ENCODE measurements around the gene HOXD13.

Gene HOXD13

DNA sequence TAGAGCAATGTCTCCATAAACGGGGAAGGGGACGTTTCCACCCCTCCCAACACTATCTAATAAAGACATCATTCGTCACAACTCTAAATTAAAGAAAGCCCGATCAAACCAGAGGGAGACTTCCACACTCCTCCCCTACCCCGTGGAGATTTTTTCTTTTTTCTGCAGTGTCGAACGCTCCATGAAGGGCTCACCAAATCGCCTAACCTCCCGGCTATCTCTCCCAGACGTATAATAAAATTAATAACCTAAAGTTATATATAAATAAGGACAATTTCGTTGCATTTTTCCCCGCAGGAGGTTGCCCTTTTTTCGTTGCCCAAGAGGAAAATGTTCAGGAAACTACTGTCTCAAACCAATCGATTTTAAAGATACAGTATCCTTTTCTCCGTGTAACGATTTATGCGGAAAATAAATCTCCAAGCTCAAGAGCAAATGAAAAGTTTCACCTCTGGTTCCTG is 11.1 kb upstream of the HOXD13 start:
- DNase-seq = no peak

DNA sequence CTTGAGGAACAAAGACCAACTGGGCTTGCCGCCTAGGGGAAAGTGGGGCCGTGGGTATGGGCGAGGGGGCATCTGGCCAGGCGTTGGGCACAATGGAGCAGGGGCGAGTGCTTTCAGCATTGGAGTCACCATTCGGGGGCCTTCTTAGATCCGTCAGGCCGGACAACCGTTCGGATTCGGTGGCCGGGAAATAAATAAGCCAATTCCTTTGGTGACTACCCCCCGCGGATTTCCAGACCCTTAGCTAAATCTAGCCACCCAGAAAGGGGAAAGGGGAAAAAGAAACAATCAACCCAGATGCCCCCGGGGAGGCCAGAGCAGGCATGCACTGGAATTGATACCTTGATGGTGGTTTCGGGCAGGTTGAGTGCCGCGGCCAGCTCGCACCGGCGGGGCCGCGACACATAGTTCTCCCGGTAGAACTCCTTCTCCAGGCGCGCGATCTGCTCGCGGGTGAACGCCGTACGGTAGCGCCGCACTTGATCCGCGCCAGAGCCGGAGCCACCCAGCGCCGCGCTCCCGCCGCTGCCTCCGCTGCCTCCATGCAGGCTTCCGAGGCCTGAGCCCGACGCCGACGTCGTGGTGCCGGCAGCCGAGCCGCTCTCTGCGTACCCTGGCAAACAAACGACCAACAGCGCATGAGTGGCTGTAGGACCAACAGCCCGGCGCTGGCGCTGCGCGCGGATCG is 10.5 kb upstream of the HOXD13 start:
- DNase-seq = no peak

DNA sequence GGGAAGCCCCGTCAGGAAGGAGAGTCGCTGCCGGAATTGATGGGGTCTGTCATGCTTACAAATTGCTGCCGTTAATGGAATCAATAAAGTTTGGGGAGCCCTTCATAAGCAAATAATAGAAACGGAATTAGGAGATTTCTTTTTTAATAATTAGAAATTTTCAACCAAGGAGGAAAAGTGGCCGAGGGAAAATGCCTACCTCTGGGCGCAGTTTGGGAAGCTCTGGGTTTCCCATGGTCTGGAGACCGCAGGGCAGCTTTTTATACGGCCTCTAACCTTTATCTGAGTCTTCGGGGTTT is 10.0 kb upstream of the HOXD13 start:
- no peak for DNase-seq

DNA sequence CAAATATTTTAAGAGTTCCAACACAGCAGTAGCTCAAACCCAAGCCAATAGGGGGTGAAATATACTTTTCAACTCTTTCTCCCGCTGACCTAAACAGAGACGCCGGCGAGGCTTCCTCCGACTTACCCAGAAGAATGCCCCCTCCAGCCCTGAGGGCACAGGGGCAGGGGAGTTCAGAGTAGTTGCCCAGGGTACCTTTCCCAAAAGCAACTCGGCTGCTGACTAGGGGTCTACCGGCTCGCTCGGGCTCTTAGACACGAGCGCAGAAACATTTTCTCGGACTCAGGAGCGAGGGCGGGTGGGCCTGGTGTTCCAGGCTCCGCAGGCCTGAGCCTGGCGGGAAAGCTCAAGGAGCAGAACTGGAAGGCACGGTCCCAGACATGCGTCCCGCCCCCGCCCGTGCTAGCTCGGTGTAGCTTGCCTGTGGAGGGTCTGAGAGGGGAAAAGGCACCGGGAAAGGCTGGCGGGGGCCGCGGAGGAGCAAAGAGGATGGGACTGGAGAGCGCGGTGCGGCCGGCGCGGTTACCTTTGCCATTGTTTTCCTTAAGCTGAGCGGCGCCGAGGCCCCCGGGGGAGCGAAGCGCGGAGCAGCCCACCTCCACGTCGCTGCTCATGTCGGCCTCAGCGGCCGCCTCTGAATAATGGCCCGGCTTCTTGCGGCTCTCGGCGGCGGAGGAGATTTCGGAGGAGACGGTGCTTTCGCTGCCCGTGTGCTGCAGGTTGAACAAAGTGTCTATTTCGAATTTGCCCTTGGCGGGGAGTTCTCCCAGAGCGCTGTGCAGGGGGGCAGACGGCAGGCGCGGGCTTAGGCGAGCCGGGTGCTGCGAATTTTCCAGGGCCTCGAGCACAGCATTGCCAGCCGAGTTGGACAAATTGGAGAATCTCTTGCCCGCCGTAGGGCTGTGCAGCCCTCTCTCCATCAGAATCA is 9.4 kb upstream of the HOXD13 start:
- DNase-seq = no peak

DNA sequence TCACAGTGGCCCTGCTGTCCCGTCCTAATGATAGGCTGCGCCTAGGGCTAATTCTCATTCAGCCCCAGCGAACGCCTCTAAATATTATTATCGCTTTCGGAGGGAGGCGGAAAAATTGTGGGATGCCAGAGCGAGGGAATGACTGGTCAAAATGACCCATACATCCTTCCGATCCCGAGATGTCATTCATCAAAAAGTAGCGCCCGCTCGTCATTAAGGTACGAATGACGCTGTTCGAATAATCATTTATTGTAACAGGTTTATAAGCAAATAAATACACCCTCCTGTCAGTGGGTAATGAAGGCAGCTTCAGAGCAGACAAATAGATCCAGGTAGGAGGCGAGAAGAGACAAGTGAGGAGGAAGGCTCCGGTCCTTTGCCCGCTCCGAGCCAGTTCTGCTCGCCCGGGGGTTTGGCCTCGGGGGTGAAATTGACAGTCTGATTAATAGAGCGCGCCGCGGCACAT is 8.7 kb upstream of the HOXD13 start, which contains the start of gene EVX2:
Gene EVX2 (minus strand): TSS at position 167 of the 466 bp plus-strand sequence. CDS start 186 bp downstream, outside the sequence.
- no peak for DNase-seq

DNA sequence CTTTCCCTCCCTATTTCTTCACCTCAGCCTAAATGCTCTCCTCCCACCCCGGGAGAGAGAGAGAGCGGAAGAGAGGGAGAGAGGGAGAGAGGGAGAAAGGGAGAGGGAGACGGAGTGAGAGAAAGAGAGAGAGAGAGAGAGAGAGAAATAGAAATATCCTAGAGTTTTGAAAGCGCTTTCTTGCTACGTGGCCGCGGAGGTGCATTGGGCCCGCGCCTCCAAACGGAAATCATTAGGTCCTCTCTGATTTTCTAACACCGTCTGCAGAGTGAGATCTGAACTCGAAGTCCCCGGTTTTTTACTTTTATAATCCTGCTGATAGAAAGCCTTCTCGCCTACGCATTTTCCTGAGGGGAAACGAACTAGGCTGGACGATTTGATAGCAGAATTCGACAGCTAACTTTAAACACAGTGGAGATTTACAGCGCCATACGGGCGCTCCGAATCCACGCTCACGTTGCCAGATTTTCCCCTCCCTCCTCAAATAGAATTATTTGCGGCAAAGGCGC is 7.9 kb upstream of the HOXD13 start:
- no peak for DNase-seq

DNA sequence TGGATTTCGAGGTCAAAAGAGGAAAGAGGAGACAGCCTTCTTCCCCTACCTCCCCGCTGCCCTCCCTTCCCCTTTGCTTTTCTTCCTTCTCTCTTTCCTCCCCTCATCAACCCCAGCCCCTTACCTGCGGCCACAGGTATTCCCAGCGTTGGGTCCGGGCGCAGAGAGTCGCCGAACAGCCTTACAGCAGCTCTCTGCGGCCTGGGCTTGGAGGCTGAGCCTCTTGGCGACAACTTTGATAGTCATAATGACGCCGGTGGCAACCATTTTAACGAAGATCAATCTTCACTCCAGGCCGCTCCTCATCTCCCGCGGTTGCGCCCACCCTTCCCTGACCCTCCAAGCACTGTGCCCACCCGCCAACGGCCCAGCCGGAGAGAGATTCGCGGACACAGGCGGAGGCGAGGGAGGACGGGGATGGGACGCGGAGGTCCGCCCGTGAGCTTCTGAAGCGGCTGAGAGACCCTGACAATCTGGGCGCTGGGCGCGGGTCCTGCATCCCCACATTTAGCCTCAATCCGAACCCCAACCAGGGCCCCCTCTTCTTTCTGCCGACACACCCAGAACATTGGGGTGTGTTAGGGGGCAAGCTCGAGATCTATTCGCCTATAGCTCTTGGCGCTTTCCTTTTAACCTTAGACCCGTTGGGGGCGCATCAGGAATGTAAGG is 7.3 kb upstream of the HOXD13 start:
- no peak for DNase-seq

DNA sequence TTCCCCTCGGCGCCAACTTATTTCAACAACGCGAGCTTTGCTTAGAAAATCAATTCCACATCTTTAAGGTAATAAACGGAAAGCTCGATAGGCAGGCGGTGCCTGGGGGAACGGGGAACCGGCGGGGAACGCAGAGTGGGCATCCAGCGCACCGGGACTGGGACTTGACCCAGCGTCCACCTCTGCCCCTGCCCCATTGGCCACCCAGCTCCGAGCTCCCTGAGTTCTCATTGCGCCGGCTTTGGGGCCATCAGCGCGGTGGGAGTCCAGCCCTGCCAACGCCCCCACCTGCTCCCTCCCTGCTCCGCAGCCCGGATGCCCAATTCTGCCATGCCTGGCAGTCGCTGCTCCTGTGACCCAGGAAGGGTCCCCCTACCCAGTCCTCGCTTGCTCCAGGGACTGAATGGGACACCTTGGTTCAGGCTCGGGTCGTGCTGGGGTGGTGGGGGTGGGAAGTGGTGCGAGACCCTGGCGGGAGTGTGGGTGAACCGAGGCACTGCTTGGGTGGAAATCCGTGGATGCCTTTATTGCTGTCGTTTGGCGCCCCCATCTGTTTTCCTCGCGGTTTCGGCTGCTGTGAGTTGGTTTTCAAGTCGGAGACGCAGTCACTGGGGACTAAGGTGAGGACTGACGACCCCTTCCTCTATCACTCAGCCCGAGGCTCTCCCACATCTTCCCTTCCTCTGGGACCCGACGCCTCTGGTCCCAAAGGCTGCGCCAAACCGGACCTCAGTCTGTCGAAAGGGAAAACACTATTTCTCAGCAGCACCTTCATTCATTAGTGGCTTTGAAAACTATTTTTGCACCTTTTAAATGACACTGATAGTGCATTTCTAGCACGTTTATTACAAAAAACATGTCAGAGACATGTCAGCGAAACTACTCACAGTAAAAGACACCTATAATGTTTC is 6.4 kb upstream of the HOXD13 start:
- no peak for DNase-seq

DNA sequence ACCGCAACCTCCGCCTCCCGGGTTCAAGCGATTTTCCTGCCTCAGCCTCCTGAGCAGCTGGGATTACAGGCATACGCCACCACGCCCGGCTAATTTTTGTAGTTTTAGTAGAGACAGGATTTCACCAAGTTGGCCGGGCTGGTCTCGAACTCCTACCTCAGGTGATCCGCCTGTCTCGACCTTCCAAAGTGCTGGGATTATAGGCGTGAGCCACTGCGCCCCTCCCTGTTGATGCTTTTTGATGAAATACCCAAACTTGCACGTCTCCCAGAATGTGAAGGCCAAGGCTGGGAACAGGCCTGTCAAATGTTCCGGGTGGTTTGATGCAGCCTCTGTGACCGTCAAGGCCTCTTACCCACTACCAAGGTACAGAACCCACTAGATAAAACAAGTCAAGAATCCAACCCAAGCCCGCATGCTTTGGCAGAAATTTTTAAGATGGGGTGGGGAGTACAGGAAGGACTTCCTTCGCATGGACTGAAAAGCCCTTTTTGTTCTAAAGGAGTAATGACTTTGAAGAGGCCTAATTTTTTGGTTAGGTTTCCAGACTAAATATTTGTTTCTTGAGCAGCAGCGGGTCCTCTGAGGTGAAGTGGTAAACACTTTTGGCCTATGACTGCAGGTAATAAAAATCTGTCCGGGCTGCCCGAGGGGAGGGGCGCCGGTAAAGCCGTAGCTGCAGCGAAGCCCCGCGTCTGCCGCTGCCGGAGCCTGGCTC is 5.0 kb upstream of the HOXD13 start:
- no peak for DNase-seq

DNA sequence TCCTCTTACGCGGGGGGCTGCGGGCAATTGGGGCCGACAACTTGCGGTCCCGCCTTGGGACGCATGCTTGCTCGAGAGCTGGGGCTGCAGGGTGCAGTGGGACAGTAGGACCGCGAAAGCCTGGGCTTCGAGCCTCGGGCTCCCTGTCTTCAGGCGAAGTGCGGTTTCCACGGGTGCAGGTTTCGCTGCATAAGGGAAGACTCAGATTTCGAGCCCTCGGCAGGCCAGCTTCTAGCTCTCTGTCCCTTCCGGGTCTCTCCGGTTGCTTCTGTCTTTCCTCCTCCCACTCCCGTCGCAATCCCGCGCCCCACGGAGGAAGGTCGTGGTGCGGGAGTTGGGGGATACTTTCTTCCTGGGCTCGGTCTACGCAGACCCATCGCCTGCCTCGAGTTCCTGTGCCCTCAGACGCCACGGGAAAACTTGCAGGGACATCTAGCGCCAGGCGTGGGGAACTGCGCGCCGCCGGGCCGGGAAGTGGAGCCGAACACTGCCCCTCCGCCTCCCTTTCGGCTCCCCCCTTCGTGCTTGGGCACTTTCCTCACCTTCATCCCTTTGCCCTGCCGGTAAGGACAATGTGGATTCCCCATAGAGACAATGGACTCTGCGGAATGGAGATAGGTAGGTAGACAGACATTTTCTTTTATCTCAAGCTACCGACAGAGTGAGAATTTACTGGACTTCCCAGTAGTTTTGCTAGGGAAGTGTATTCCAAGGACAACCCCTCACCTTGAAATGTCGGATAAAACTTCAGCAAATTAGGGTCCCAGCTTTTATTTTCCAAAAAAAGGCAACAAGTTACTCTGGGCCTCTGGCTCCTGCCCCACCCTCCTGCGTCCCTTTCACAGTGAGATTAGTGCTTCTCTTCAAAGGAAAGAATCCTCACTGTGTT is 4.2 kb upstream of the HOXD13 start:
- no peak for DNase-seq

DNA sequence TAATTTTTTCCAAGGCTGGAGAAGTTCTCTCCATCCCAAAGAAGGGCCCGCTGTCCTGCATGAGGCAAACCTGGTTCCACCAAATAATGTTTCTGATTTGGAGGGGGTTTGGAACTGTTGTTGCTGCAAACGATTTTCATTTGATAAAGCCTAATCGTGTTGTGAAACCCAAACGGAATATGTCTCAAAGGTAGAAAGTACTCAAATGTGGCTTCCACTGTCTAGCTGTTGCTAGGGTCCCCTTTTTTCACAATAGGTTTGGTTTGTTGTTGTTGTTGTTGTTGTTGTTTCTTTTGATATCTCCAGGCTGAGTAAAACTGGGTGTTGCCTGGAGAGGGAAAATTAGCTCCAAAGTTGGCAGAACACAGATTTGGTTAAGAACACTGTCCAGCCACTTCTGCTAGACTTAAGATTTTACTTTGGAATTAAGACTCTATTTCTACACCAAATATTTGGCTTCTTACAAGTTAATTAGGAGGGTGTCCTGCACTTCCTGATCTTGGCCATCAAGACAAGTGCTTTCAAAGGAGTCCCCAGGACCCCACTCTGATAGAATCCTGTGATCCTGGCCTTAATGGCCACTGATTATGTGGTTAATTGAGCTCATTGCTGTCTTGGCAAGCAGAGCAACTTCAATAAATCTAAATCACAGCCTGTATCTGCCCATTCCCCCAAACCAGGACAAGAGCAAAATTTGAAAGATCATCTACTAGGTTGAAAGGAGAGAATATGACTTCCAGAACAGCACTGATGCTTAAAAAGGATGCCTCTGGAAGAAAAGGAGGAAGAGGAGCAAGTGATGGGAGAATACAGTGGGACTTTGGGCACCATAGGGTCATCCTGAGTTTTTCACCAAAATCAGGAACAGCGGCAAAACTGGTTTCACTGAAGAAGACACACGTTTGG is 3.3 kb upstream of the HOXD13 start:
- no peak for DNase-seq

DNA sequence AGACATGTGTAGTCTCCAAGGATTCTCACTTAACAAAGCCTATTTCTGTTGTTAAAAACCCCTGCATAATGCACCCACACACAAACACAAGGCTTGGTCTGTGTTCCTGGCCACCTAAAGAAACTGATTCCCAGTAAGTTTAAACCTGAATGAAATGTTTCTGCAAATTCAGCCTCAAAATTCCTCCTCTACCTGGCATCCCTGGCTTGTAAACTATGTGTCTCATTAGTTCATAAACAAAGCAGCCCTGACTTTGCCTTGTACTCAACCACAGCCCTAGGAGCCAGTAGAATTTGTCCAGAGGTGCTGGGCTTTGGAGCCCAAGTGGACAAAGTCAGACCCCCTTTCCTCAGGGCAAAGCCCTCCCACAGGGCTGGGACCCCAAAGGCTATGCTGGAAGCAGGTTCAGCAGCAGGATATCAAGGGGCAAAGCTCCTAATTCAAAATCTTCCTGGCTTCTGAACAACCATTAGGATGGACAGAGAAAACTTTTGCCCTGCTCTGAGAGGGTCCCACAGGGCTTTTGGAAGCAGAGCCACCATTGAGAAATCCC is 2.6 kb upstream of the HOXD13 start:
- no peak for DNase-seq

DNA sequence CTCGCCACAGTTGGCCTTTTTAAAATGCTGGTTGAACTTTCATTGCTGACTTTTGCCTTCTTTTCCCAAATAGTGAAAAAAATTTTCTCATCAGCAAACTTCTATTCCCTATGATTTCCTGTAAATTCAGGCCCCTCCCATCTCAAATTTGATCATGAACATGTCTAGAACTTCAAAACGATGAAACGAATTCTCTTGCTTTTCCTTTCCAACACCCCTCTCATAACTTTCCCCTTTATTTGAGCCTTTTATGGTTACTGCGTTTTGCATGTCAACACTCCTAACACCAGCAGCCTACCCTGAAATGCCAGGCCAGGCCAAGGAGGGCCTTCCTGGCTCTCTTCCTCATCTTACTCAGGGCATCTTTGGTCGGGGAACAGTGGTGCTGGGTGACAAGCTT is 1.7 kb upstream of the HOXD13 start:
- DNase-seq = no peak

DNA sequence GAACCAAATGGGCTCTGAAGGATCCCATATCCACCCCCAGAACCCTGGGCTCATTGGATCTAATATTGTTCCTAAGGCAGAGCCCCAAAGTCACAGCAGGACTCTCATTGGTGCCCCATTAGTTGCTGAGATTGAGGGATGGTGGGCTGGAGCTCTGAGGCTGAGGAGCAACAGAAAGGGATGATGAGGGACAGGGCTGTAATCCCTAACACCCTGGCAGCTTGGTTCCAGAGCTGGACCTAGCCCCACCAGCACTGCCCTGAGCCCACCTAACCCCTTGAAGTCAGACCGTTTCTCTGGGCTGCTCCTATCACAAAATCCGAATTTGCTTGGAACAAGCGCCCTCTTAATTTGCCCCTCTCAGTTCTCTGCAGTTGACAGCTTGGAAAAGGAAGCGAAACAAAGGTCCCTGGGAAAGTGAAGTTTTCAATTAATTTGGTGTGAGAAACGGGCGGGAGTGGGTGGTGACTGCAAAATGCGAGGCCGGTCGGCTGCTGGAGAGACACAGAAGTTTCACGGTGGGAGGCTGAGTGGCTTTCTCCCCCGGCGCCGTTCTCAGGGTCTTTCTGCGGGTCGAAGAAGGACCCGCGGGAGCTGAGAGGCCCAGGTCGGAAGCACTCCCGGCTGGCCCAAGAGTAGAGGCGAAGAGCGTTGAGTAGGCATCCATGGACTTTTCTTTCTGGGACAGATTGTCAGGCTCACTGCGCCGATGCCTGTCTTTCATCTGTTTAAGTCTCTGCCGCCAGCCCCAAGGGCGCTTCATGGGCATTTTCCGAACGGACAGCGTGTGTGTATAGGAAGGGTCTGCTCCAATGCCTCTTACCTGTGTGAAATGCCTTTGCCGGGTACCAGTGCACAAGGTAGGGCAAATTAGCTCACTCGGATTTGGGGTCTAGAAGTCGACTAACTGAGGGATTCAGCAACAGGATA is 927 bp upstream of the HOXD13 start:
- DNase-seq = no peak

DNA sequence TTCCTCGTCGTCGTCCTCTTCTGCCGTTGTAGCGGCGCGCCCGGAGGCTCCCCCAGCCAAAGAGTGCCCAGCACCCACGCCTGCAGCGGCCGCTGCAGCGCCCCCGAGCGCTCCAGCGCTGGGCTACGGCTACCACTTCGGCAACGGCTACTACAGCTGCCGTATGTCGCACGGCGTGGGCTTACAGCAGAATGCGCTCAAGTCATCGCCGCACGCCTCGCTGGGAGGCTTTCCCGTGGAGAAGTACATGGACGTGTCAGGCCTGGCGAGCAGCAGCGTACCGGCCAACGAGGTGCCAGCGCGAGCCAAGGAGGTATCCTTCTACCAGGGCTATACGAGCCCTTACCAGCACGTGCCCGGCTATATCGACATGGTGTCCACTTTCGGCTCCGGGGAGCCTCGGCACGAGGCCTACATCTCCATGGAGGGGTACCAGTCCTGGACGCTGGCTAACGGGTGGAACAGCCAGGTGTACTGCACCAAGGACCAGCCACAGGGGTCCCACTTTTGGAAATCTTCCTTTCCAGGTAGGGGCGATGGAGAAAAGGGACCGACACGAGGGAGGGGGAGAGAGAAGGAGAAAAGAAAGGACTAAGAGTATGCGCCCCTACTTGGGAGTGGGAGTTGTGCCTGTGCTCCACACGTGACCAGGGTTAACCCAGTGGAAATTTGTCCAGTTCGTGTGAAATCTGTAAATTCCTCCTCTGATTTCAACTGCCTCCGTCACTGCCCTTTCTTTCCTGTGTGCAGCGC is 800 bp downstream of the HOXD13 start:
- no peak for DNase-seq

DNA sequence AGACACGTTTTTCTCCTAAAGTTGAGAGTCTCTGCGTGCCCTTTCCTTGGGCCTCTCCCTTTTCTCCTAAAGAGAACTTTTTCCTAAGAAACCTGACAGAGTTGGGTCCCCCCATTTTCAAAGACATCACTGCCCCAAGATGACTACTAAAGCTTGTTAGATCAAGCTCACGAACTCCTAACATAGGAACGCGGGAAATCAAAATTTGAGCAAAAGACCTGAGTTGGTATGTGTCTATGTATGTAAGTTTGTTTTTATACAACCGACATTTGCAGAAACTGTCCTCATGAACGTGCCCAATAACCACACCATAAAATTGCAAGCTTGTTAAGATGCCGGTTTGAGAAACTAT is 1.4 kb downstream of the HOXD13 start:
- DNase-seq = no peak

DNA sequence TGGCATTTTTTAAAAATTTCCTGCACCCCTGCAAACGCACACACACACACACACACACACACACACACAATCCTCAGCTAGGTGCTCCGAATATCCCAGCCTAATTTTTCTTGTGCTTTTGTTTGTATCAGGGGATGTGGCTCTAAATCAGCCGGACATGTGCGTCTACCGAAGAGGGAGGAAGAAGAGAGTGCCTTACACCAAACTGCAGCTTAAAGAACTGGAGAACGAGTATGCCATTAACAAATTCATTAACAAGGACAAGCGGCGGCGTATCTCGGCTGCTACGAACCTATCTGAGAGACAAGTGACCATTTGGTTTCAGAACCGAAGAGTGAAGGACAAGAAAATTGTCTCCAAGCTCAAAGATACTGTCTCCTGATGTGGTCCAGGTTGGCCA is 1.8 kb downstream of the HOXD13 start:
- no peak for DNase-seq
